Retina (tissue), 1 donor: ENCODE measurements around the gene PPP1R17.

Source experiments
- DNase-seq: peaks from one replicate; pipeline ENCODE4 v3.0.0-alpha.2; 2016

PPP1R17 gene

GRCh38 chr7:31702354-31702753 lies 15.3 kb downstream of the PPP1R17 start:
- no peak for DNase-seq

- DNase-seq, result no peak
Observed at GRCh38 chr7:31705377-31705776, 18.4 kb downstream of the PPP1R17 start.

DNA sequence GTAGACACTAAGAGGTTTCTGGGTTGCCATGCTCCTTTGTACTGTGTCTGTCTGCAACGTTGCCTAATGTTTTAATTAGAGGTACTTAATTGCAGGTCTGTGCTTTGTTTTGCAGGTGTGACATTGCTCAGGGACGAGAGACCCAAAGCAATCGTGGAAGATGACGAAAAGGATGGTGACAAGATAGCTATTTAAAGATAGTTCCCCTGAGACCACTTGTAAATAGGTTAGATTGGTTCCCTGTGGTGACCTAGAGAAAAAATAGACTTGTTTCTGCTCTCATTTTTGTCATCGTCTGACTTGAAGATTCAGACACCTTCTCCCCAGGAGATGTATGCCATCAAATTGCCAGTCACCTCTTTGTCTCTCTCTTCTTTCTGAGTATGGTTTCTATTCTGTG lies 20.1 kb downstream of the PPP1R17 start:
- no peak for DNase-seq

DNA sequence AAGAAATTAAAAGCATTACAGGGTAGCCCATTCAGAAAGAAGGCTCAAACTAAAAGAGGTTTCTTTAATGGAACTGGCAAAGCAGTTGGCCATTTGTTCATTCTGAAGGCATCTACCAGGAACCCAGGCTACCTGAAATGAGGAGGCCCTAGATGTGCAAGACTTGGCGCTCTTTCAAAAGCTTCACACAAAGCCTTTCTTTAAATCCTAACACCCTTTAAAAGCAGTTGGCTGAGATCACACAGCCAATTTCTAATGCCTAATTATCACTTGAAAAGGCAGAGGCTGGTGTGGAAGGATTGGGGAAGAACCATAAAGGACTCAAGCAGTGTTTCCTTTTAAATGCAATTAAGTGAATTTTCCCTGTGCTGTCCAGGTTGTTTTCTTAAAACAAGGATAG lies 23.2 kb downstream of the PPP1R17 start:
- no peak for DNase-seq

- no peak for DNase-seq
Observed at GRCh38 chr7:31716355-31716754, 29.3 kb downstream of the PPP1R17 start.

DNA sequence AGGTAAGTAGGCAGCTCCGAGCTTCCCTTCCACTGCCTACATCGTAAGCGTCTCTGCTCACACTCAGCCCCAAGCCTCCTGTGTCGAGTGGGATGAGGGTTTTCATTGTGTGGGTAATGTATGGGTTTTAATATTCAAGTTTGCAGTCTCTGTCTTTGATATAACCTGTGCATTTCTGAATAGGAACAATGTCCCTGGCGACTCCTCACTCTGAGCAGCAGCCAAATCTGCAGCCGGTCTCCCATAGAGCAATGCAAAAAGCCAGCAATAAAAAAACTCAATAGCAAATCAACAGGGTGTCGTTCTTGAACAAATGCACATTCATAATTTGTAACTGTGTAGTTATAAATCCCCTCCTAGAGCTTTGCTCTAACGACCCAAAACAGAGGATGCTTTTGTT lies 33.4 kb downstream of the PPP1R17 start:
- no peak for DNase-seq

GRCh38 chr7:31724696-31725095 lies 37.7 kb downstream of the PPP1R17 start:
- no peak for DNase-seq

GRCh38 chr7:31729195-31729804 lies 42.3 kb downstream of the PPP1R17 start:
- no peak for DNase-seq

- DNase-seq, result no peak
Observed at GRCh38 chr7:31734456-31734855, 47.4 kb downstream of the PPP1R17 start.

- peak; percentile 77 for DNase-seq
Observed at GRCh38 chr7:31735991-31736982, 49.3 kb downstream of the PPP1R17 start.

DNA sequence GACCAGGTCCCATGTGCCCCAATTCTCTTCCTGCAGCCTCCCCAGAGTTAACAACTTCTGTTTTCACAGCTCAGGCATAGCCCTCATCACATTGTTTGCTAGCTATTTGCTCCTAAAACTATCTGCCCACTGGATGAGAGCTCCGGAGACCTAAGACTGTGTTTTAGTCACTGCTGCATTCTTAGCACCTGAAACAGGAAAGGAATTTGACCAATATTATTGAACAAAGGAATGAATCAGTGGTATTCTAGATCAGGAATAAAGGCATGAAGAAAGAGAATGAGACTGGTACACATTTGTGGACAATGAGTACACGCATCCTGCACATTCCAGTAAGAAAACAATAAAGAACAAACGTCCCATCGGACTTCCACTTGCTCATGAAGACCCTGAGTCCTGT lies 54.8 kb downstream of the PPP1R17 start:
- DNase-seq, result no peak

DNA sequence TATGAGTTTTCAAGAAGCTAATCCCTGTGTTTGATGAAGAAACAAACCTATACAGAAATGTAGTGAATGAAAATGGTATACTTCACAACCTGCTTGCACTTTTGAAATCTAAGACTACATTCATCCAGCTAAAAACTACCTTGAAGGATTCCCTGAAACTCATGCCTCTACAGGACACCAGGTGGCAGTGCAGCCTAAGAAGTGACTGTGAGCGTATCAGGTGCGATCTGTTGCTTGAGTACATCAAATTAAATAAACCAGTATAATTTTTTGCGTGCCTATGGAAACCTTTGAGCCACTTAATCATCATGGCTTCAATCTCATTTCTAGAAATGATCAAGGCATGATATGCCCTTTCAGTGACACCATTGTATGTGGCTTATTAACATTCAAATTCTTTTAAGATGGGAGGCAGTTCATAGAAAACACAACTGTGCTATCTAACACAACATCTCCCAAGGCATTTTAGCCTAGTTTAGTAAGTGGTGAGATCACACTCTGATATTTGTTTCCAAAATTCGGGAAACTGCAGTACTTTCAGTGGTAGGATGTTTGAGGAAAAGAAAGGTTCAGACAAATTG lies 57.4 kb downstream of the PPP1R17 start:
- DNase-seq, result peak; percentile 64

- no peak for DNase-seq
Observed at GRCh38 chr7:31747553-31747952, 60.5 kb downstream of the PPP1R17 start.

- no peak for DNase-seq
Observed at GRCh38 chr7:31748084-31748483, 61.1 kb downstream of the PPP1R17 start.

GRCh38 chr7:31751726-31752125 lies 64.7 kb downstream of the PPP1R17 start:
- no peak for DNase-seq
